Femur (tissue), 1 donor: ENCODE measurements around the gene GLO1.
"Not testable (repeated sequence)": the region's sequence is repeated elsewhere in the genome, so short reads cannot be mapped to it uniquely, and the experiment has no call there.

Experiments used
- DNase-seq: peaks from one replicate; pipeline ENCODE4 v3.0.0-alpha.2; 2017

The GLO1 gene

DNA sequence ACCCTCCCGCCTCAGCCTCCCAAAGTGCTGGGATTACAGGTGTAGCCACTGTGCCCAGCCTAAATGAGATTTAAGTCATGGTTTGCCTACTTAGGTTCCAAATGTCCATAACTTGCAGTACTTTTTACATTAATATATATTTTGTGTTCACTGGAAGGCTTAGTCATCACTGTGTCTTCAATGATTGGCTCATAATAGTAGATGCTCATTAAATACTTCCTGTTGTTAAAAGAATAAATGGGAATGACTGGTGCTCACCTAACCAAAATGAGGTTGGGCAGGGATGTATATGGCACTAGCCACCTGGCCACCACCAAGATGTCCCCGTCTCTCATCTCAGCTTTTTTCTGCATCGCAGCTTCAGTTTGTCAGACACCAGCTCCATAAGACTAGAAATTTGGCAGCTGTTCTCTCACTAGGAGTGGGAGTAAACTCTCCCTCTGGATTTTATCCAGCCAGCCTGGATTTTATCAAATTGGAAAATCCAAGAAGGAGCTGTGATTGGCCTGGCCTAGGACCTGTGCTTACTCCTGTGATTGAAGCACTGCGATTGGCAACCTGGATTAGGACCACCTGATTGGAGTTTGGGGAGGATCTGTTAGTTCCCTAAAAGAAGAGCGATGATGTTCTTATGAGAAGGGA is 1.1 kb upstream of the GLO1 start:
- DNase-seq: no peak

DNA sequence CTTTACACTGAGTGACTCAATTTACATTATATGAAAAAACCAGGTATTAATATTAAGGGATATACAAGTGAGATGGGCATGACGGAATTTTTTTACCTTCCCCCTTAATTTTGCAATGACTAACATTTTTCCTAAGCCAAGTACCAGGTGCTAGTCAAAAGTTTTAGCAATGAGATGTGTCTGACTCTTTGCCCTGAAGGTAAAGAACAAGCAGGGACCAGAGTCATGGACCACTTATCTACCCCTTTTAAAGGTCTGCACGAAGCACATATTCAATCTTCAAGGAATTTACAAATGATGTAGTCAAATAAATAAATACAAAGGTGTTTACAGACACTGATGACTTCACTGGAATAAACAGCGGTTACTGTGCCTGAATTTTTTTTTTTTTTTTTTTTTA is 1.4 kb downstream of the GLO1 start:
- no peak for DNase-seq

DNA sequence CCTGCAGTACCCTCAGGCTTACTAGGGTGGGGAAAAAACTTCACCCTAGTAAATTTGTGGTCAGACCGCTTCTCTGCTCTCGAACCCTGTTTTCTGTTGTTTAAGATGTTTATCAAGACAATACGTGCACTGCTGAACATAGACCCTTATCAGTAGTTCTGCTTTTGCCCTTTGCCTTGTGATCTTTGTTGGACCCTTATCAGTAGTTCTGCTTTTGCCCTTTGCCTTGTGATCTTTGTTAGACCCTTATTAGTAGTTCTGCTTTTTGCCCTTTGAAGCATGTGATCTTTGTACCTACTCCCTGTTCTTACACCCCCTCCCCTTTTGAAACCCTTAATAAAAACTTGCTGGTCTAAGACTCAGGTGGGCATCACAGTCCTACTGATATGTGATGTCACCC is 3.2 kb downstream of the GLO1 start:
- DNase-seq: not testable (repeated sequence)

DNA sequence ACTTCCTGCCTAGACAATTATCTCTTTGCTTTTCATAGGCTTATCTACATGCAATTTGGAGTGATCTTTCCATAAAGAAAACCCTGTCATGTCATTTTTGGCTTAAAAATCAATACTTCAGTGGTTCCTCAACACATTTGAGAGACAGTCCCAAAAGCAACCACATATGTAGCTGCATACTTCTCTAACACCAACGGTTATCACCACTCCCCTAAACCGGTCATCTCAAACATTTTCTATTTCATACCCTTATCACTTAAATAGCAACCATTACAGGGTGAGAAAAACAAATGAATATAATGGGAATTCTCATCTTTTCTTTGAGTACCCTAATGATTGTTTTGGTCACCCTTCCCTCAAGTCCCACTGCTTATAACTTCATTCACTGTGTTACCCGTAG is 5.1 kb downstream of the GLO1 start:
- no peak for DNase-seq

DNA sequence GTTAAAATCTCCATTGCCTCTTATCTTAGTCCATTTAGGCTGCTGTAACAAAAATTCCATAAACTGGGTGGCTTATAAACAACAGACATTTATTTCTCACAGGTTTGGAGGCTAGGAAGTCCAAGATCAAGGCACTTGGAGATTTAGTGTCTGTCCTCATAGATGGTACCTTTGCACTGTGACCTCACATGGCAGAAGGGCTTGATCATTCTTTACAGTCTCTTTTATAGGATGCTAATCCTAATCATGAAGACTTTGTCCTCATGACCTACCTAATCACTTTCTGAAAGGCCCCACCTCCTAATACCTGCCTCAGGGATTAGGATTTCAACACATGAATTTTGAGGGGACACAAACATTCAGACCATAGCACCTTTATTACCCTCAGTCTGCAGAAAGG is 6.6 kb downstream of the GLO1 start:
- DNase-seq: no peak

DNA sequence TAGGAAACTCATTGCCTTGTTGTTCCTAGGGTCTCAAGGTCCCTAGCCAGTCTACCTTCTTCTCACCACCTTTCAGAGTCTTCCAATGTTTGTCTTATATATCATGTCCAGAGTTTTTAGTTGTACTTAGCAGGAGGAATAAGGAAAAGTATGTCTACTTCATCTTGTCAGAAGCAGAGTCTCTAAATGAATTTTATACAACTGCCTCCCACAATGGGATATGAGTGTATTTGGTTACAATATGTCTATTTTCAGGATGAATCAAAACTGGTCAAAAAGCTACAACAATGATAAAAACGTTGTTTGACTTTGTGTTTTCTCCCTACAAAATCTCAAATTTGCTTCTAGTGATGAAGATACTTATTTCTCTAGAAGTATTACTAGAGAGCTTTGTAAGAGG is 7.0 kb downstream of the GLO1 start:
- no peak for DNase-seq

DNA sequence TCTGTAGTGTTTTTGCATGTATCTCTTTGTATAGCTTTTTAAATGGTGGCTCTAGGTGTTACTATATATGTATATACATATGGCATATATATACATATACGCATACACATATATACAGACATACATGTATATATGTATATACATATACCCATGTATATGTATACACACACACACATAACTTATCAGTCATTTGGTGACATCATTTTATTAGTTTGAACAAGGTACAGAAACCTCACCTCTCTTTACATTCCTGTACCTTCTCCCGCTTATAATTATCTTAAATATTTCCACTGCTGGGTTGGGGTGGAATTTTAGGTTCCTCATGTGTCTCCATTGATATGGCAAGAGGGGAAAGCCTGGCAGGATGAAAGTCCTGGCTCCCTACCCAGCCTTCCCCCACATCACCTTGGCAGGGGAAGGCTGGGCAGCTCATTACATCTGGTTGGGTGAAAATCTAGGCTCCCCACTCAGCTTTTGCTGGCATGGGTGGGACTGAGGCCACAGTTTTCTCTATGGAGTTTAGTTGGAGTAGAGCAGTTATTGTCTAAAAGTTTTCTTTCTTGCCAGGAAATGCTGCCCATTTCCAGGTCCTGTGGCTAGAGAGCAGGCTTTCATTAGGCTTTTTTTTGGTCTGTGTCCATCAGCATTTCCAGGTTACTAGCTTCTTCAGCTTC is 7.6 kb downstream of the GLO1 start:
- DNase-seq: no peak

DNA sequence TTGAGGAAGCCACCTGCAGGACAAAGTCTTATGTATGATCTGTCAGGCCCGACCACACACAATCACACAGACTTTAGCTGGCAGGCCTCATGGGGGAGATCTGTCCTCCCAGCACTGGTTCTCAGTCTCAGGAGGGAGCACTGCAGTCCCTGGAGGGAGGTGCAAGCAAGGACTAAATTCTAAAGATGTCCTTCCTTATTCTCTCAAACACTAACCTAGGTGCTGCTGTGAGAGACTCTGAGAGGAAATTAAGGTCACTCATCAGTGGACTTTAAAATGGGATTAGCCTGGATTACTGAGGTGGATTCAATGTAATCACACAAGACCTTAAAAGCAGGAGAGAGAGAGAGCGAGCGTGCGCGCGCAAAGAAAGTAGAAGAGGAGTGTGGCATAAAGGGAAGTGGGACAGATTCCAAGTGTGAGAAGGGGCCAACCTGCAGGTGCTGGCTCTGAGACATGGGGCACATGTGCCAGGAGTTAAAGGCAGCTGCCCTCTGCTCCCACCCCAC is 14.3 kb downstream of the GLO1 start:
- DNase-seq: no peak

DNA sequence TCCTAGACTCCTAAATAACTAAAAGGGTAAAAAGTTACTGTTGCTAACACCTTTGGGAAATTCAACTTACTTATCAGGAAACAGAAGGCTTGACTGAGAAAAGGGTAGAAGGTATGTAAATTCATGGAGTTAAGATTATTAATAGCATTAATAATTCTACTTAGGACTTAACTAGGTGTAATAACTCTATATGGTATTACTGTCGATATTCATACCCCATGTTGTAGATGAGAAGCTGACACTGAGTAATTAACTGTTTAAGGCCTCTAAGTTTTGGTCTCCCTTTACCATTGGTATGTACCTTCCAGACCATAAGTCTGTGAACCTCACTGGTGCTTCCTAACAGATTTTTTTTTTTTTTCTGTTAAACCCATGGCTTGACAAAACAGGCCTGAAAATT is 15.4 kb downstream of the GLO1 start:
- DNase-seq: no peak

DNA sequence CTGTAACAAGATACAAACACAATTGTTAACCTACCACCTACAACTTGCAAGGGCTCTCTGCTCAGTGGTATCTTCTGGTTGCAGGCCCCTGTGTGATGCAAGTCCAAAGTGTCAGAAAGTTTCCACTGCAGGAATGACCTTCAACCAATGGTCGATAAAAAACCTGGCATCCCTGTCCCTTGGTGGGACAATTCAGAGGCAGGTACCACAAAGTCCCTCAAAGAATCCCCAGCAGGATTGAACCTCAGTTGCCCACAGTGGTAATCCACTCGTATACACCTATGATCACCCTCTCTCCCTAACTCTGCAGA is 15.9 kb downstream of the GLO1 start:
- DNase-seq: no peak

DNA sequence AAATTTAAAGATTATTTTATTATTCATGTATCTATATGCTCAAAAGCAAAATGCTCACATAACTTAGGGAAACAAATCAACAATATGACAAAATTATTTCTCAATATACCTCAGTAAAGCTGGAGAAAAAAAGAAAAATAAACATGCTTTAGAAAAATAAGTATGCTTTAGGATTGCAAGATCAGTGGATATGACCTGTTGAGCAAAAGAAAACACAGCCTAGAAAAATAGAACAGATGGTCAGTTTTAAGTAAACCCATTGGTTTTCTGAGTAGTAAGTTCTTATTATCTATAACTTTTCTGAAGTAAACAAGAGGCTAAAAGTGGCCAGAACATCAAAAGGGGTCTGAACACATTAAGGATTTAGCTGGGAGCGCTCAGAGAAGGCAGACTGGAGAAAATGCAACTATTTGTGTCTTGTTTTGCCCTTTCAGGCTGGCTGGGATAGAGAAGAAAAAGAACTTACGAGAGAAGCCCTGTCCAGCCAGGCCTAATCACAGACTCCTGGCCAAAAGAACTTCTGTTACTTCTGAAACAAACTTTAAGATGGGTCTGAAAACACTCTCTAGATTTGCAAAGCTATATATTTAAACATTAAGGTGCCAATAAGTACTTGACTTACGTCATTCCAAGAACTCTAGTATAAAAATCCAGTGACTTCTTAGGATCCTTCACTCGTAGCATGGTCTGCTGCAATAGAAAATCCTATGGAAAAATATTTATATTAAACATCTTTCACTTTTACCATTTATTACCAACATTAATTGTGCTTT is 16.5 kb downstream of the GLO1 start:
- no peak for DNase-seq

DNA sequence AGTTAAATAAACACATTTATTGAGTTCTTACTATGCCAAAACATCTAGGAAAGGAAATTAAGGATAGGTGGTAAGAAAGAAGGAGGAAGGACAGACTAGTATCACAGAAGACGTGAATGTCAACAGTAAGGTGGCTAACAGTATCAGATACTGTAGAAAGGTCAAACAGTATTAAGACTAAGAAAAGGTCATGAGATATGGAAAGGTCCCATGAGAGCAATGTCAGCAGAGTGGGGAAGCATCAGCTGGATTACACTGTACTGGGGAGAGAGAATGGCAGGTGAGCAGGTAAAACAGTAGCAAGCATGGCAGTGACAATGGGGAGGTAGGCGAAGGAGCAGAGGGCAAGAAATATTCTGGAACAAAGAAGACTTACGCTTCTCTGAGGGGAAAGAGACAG is 18.0 kb downstream of the GLO1 start:
- DNase-seq: no peak

DNA sequence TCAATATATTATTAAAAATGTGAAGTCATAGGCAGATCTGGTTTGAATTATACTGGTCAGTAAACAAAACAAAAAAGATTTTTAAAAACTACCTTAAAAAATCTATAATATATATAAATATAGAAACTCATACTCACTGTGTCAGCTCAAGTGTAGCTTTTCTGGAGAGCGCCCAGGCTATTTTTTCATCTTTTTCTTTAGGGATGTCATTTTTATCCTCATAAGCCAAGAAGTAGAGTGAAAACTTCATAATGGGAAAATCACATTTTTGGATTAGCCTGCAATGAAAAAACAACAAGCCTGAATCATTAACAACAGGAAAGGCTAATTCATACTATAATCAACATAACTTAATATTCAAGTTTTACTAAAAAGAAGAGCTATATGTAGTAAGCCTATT is 18.7 kb downstream of the GLO1 start:
- DNase-seq: no peak

DNA sequence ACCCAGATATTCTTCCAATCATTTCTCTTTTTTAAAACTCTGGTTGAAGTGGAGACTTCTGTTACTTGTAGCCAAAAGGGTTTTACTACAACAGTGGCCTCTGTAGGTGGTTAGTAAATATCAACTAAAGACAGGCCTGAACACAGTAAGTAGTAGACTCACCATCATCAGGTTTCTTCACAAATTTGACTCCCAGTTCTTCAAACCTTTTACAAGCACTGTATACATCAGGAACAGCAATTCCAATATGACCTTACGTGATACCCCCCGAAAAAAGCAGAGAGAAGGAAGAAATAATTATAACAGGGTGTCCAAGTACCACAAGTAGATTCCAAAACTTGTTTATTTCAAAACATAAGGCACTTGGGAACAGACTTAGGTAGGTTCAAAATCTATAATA is 21.1 kb downstream of the GLO1 start:
- DNase-seq: no peak

DNA sequence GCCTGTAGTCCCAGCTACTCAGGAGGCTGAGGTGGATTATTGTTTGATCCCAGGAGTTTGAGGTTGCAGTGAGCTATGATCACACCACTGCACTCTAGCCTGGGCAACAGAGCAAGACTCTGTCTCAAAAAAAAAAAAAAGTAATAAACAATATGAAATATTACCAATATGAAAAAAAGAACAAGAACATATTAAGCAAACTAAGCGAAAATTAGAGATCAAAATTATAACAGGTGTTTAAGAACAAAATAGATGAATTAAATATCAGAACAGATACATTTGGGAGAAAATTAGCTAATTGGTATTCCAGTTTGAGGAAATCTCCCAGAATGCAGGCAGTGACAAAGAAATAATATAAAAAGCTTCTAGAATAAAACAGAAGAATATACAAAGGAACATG is 23.3 kb downstream of the GLO1 start:
- DNase-seq: no peak

DNA sequence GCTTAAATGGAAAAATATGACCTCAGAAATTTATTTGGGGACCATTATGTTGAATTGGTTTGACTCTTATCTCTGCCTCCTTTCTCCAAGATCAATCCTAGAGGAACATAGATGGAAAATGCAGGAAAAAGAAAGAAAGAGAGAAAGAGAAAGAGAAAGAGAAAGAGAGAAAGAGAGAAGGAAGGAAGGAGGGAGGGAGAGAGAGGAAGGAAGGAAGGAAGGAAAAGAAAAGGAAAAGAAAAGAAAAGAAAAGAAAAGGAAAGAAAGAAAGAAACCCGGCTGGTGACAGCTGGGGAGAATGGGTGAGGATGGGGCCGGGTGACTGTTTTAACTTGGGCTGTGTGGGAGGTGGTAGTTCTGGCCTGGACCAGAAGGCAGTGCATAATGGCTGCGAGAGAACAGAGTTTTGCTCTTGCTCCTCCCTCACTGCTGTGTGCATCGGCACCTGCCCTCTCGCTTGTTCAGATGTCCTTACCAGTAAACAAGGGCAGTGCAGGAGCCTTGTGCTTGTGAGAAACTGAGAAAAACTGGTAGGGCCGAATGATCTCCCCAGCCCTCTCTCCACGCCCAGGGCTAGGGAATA is 24.7 kb downstream of the GLO1 start:
- DNase-seq: no peak

DNA sequence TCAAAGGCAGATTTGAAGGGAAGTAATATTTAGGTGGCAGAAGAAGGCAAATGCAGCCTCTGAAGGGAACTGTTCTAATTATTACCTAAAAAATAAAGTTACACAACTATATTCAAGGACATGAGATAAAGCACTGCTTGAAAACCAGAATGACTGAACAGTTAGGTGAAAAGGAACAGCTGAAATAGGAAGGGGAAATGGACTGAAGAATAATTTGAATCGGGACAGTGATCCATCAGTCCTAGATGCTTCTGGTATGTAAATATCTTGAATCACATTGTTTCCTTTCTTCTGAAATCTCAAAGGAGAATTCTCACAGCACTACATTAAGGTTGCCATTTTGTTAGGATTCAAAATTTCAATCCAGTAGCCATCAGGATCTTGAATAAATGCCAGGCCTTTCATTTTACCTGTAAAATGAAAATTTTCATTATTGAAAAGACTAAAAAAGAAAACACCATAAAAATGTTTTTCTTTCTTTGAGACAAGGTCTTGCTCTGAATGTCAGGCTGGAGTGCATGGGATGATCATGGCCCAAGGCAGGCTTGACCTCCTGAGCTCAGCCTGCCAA is 25.9 kb downstream of the GLO1 start:
- no peak for DNase-seq

DNA sequence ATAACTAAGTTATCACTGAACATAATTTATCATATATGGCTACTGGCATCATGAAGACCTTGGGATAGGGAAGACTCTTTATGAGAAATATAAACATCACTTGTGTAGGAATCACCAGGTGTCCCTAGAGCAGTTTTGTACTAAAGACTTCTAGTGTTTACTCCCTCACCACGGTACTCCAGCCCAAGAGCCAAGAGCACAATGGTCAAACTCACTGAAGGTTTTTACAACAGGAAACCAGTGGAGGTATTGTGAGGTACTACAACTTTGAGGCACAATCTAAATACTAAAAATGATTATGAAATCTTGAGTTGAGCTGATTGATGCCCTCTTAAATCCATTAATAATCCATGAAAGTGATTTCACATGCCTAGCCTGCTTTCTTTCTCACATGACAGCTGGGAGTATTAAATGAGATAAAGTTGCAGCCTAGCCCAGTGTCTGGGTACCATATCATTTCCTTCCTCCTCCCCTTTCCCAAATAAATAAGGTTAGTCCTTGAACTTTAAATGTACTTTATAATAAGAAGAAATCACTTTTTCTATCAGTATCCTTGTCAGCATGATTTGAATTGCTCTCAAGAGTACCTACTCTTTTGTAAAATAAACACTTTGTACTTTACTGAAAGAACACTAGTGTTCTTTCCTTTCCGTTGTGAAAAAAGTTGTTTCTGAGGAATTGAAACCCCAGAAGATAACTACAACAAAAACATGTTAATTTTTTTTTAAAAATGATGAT is 26.5 kb downstream of the GLO1 start:
- no peak for DNase-seq

DNA sequence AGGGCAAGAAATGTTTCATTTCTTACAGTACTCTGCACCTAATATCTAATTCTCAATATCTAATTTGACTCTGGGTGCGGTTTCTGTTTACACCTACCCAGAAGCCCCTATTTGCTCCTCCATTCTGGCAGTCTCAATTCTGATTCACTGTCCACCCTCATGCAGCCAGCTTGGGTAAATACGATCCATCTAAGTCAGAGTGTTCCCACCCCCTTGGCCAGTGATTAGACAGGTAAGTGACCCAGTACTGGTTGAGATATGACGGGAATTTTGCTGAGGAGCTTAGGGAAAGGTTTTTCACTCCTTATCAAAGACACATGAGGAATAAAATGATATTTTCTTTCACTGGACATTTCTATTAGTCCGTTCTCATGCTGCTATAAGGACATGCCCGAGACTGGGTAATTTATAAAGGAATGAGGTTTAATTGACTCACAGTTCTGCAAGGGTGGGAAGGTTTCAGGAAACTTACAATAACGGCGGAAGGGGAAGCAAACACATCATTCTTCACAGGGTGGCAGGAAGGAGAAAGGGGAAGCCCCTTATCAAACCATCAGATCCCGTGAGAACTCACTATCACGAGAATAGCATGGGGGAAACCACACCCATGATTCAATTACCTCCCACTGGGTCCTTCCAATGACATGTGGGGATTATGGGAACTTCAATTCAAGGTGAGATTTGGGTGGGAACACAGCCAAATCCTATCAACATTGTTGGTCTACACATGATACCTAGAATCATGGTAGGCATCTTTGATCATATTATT is 29.4 kb downstream of the GLO1 start:
- no peak for DNase-seq

DNA sequence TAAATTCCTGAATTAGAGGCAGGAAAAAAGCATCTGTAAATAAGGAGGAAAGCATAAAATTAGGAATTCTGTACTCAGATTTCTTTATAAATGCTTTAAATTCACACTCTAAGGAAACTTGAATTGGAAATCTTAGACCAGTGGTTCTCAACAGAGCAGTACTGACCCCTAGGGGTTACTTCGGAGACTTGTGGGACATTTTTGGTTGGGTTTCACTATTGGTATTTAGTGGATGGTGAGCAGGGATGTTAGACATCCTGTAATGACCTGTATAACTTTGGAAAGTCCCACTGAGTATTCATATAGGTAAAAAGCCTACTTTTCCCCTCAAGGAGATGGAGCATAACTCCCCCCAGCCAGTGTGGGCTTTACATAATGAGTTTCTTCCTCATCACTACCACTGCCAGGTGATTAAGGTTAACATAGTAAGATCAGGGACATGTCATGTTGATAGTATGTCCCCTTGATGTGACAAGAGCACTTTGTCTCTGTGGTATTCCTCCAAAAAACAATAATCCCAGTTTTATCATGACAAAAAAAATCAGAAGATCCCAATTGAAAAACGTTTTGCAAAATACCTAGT is 31.0 kb downstream of the GLO1 start:
- DNase-seq: no peak

DNA sequence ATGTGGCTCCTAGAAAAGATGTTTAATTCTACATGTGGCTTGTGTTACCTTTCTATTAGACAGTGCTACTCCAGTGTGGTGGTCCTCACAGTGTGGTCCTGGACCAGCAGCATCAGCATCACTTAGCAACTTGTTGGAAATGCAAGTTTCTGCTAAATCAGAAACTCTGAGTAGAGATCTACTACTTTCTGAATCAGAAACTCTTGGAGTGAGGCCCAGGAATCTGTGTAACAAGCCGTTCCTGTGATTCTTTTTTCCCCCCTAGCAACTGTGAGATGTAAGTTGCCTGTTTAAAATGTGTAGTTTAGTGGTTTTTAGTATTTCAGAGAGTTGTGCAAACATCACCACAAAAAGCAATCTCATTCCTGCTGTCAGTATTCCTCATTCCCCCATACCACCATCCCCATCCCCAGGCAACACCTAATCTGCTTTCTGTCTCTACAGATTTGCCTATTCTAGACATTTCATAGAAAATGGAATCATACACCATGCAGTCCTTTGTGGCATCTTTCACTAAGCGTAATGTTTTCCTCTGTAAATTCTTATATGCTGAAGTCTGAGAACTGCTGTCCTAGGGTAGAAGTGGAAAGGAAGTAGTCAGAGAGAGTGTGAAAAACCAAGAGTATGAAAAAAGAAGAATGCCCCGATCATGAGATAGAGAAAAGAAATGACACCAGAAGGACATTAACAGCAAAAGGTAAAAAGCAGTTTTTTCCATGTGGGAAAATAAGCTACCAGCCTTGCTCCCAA is 44.4 kb downstream of the GLO1 start:
- no peak for DNase-seq
